SK-N-SH (cell line): Measurements from ENCODE around the gene APBB1IP.

Experiments
- JUND ChIP-seq: IDR thresholded peaks from 2 replicates; pipeline ENCODE4 v1.4.0; 2012
- MXI1 ChIP-seq: IDR thresholded peaks from 2 replicates; pipeline ENCODE4 v1.6.1; 2012; ENCODE audit warnings: mild to moderate bottlenecking, low read depth, low read length, improper control_type of control experiment
- POLR2AphosphoS5 ChIP-seq: IDR thresholded peaks from 2 replicates; pipeline ENCODE4 v1.6.1; 2012; ENCODE audit warnings: low read depth, low read length
- RAD21 ChIP-seq: IDR thresholded peaks from 2 replicates; pipeline ENCODE4 v1.6.1; 2012; ENCODE audit warnings: mild to moderate bottlenecking, low read length
- RXRA ChIP-seq: IDR thresholded peaks from 2 replicates; pipeline ENCODE4 v1.4.0; 2012; ENCODE audit warnings: low read depth, mild to moderate bottlenecking, borderline replicate concordance
- TF ChIP-seq, protein P1 (sequence below): fragments of 200-600 bp; sonication (generic); IDR thresholded peaks from 2 replicates; pipeline ENCODE4 v1.6.1; 2017; ENCODE audit warnings: antibody characterized with exemption, mild to moderate bottlenecking, moderate library complexity
- TF ChIP-seq, protein P2 (sequence below): fragments of 150-350 bp; IDR thresholded peaks from 2 replicates; pipeline ENCODE4 v1.6.1; 2016; ENCODE audit warnings: mild to moderate bottlenecking, low read depth, low read length

DNA sequence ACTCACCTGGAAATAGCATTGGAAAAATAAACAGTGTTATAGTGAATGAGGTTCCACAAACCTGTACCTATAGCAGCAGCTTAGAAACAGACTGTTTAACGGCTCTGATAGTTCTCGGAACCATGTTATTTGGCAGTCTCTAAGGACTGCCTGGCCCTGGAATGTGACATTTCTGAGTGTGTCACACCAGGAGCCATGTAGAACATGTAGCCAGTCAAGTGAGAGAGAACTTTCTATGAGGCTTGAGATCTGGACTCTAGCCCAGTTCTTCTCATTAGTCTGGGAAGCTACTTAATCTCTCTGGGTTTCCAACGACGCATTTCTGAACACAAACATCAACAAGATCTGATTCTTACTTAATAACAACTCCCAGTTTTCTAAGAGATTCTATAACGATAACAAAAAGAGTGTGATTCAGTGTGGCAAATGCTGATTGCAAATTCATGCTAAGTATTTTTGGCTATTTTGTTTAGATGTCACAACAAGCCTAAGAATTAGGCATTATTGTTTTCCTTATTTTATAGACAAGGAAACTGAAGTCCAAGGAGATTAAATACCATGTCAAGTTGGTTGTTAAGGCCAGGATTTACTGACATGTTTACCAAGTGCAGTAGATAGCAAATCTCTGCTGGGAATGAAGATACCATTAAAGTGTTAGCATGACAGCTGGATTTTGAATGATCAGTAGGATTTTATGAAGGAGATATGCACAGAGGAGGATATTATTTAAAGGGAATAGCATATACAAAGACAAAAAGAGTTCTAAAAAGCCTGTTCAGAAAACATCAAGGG lies 47.2 kb downstream of the APBB1IP start:
- TF ChIP-seq, protein P1, sequence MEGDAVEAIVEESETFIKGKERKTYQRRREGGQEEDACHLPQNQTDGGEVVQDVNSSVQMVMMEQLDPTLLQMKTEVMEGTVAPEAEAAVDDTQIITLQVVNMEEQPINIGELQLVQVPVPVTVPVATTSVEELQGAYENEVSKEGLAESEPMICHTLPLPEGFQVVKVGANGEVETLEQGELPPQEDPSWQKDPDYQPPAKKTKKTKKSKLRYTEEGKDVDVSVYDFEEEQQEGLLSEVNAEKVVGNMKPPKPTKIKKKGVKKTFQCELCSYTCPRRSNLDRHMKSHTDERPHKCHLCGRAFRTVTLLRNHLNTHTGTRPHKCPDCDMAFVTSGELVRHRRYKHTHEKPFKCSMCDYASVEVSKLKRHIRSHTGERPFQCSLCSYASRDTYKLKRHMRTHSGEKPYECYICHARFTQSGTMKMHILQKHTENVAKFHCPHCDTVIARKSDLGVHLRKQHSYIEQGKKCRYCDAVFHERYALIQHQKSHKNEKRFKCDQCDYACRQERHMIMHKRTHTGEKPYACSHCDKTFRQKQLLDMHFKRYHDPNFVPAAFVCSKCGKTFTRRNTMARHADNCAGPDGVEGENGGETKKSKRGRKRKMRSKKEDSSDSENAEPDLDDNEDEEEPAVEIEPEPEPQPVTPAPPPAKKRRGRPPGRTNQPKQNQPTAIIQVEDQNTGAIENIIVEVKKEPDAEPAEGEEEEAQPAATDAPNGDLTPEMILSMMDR: no peak
- no peak for TF ChIP-seq RAD21
- TF ChIP-seq JUND: no peak
- TF ChIP-seq RXRA: no peak
- TF ChIP-seq, protein P2, sequence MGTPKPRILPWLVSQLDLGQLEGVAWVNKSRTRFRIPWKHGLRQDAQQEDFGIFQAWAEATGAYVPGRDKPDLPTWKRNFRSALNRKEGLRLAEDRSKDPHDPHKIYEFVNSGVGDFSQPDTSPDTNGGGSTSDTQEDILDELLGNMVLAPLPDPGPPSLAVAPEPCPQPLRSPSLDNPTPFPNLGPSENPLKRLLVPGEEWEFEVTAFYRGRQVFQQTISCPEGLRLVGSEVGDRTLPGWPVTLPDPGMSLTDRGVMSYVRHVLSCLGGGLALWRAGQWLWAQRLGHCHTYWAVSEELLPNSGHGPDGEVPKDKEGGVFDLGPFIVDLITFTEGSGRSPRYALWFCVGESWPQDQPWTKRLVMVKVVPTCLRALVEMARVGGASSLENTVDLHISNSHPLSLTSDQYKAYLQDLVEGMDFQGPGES: no peak
- TF ChIP-seq POLR2AphosphoS5: no peak
- no peak for TF ChIP-seq MXI1
